ENCODE results near the gene ZNF197. TPM values are rescaled to one million over a fixed set of nuclear protein-coding genes. Genes with fewer than 3 reads are reported as not detected.

Gene ZNF197
- polyA plus RNA-seq, 2 of the 4 experiments (the other 2 are of a cell fraction): 2.8 to 3.7 TPM

GRCh38 chr3:44659434-44659833, 34.6 kb downstream of the ZNF197 start:
- Histone ChIP-seq H3K27ac (no peak overlapping the region), H3K4me2 (no peak overlapping the region), H3K4me1 (no peaks in the 10 kb centered on the region), H3K4me3 (no peak overlapping the region), H3K9me3 (peaks cover 72% of the 10 kb centered on the region)
- ATAC-seq (no peak), DNase-seq (ENCODE audit: low read depth in 1 of 2, low spot score in 1 of 2) (peak in 1 of 2 experiments; percentile 16), FAIRE-seq (no peak)
- ChIA-PET CTCF (no interaction called here), POLR2A (no interaction called here)
- TF ChIP-seq JUNB (IDR thresholded peaks at IDR 0.05) (no peak), POLR2A (IDR thresholded peaks at IDR 0.05; ENCODE audit: low read length) (no peak), NR3C1 (IDR thresholded peaks at IDR 0.05) (no peak), EHF (CRISPR knock-in tag; IDR thresholded peaks at IDR 0.05) (no peak), RCOR1 (IDR thresholded peaks at IDR 0.05; ENCODE audit: low read depth, low read length) (no peak)
- 91% methylated on average over 6 of the region's 6 CpGs for WGBS (ENCODE audit: missing lambda C conversion rate)

GRCh38 chr3:44661189-44661588, 36.4 kb downstream of the ZNF197 start:
- Histone ChIP-seq H3K4me2 (no peak overlapping the region), H3K4me1 (no peaks in the 10 kb centered on the region), H3K9me3 (peaks cover 61% of the 10 kb centered on the region), H3K27ac (no peak overlapping the region), H3K4me3 (no peak overlapping the region)
- CTCF ChIA-PET: no interaction called here
- POLR2A ChIA-PET: no interaction called here
- ATAC-seq (no peak), DNase-seq (ENCODE audit: low read depth in 1 of 2, low spot score in 1 of 2) (peak in 1 of 2 experiments; percentile 4), FAIRE-seq (no peak)
- TF ChIP-seq KDM5A (IDR thresholded peaks at IDR 0.05): no peak
- no peak for TF ChIP-seq HEYL (CRISPR knock-in tag; IDR thresholded peaks at IDR 0.05)
- no peak for TF ChIP-seq BHLHE40 (IDR thresholded peaks at IDR 0.05; ENCODE audit: low read depth, low read length)
- TF ChIP-seq ATOH8 (CRISPR knock-in tag; IDR thresholded peaks at IDR 0.05; ENCODE audit: low read depth): no peak
- no peak for TF ChIP-seq CHD2 (IDR thresholded peaks at IDR 0.05; ENCODE audit: low read length, partially characterized antibody)
- no peak for TF ChIP-seq JUN (IDR thresholded peaks at IDR 0.05)
- TF ChIP-seq HDAC2 (IDR thresholded peaks at IDR 0.05): no peak
- TF ChIP-seq NR3C1 (IDR thresholded peaks at IDR 0.05): no peak
- TF ChIP-seq RCOR1 (IDR thresholded peaks at IDR 0.05; ENCODE audit: low read depth, low read length): no peak
- WGBS (ENCODE audit: missing lambda C conversion rate): 94% methylated on average over 2 of the region's 2 CpGs

GRCh38 chr3:44665173-44665572, 40.3 kb downstream of the ZNF197 start:
- H3K4me1 ChIP-seq: no peaks in the 10 kb centered on the region
- no peak overlapping the region for H3K27ac ChIP-seq
- DNase-seq (ENCODE audit: low read depth in 1 of 2, low spot score in 1 of 2) (no peak), ATAC-seq (no peak), FAIRE-seq (no peak)
- CTCF ChIA-PET: no interaction called here
- H3K4me3 ChIP-seq: no peak overlapping the region
- POLR2A ChIA-PET: no interaction called here
- H3K4me2 ChIP-seq: no peak overlapping the region
- WGBS (ENCODE audit: missing lambda C conversion rate): 83% methylated on average over 3 of the region's 3 CpGs
- TF ChIP-seq NR3C1 (IDR thresholded peaks at IDR 0.05) (no peak), JUN (IDR thresholded peaks at IDR 0.05) (no peak), CBX2 (IDR thresholded peaks at IDR 0.05; ENCODE audit: borderline replicate concordance, low read depth) (no peak), ZSCAN20 (CRISPR knock-in tag; IDR thresholded peaks at IDR 0.05) (no peak), JUNB (IDR thresholded peaks at IDR 0.05) (no peak), RFX5 (IDR thresholded peaks at IDR 0.05) (no peak), CEBPB (IDR thresholded peaks at IDR 0.05) (no peak), CTCF (IDR thresholded peaks at IDR 0.05) (no peak), SMC3 (IDR thresholded peaks at IDR 0.05) (no peak), USF2 (IDR thresholded peaks at IDR 0.05) (no peak), E2F6 (IDR thresholded peaks at IDR 0.05; ENCODE audit: borderline replicate concordance, low read depth) (no peak), HOXB5 (CRISPR knock-in tag; IDR thresholded peaks at IDR 0.05) (no peak), ZC3H11A (IDR thresholded peaks at IDR 0.05) (no peak), RCOR1 (IDR thresholded peaks at IDR 0.05; ENCODE audit: low read depth, low read length) (no peak), PBX3 (IDR thresholded peaks at IDR 0.05) (no peak)
- H3K9me3 ChIP-seq: peaks cover 25% of the 10 kb centered on the region
